HEK293 (cell line): ENCODE results near the gene CORO1C.

Experiments
- EGR2 ChIP-seq: fragments of 450-650 bp; formaldehyde crosslinking; IDR thresholded peaks from 2 replicates; pipeline ENCODE4 v1.5.1; 2016; ENCODE audit warnings: low read depth, missing biosample characterization, missing genetic modification characterization
- MYNN ChIP-seq: fragments of 450-650 bp; formaldehyde crosslinking; IDR thresholded peaks from 2 replicates; pipeline ENCODE4 v1.5.1; 2016; ENCODE audit warnings: missing biosample characterization, missing genetic modification characterization, borderline replicate concordance
- MZF1 ChIP-seq: fragments of 450-650 bp; formaldehyde crosslinking; IDR thresholded peaks from 2 replicates; pipeline ENCODE4 v1.5.1; 2017; ENCODE audit warnings: missing biosample characterization, missing genetic modification characterization, borderline replicate concordance
- PRDM6 ChIP-seq: fragments of 450-650 bp; formaldehyde crosslinking; IDR thresholded peaks from 2 replicates; pipeline ENCODE4 v1.5.1; 2017; ENCODE audit warnings: missing biosample characterization, missing genetic modification characterization
- SP3 ChIP-seq: fragments of 450-650 bp; formaldehyde crosslinking; IDR thresholded peaks from 2 replicates; pipeline ENCODE4 v1.5.1; 2016; ENCODE audit warnings: missing biosample characterization, missing genetic modification characterization
- YY1 ChIP-seq: fragments of 450-650 bp; formaldehyde crosslinking; IDR thresholded peaks from 2 replicates; pipeline ENCODE4 v1.5.1; 2018; ENCODE audit warnings: missing biosample characterization, missing genetic modification characterization
- YY2 ChIP-seq: fragments of 450-650 bp; formaldehyde crosslinking; IDR thresholded peaks from 2 replicates; pipeline ENCODE4 v1.5.1; 2016; ENCODE audit warnings: missing biosample characterization, missing genetic modification characterization
- ZBTB44 ChIP-seq: fragments of 450-650 bp; IDR thresholded peaks from 2 replicates; pipeline ENCODE4 v1.5.1; 2018; ENCODE audit warnings: missing biosample characterization, mild to moderate bottlenecking, missing genetic modification characterization
- ZBTB6 ChIP-seq: fragments of 450-650 bp; formaldehyde crosslinking; IDR thresholded peaks from 2 replicates; pipeline ENCODE4 v1.5.1; 2017; ENCODE audit warnings: missing biosample characterization, missing genetic modification characterization
- ZFHX2 ChIP-seq: fragments of 450-650 bp; formaldehyde crosslinking; conservative IDR thresholded peaks from 2 replicates; pipeline ENCODE4 v1.5.1; 2016; ENCODE audit warnings: missing biosample characterization, missing genetic modification characterization
- ZFP37 ChIP-seq: fragments of 450-650 bp; formaldehyde crosslinking; IDR thresholded peaks from 2 replicates; pipeline ENCODE4 v1.5.1; 2016; ENCODE audit warnings: missing biosample characterization, missing genetic modification characterization
- ZNF211 ChIP-seq: fragments of 450-650 bp; formaldehyde crosslinking; IDR thresholded peaks from 2 replicates; pipeline ENCODE4 v1.5.1; 2016; ENCODE audit warnings: low read depth, missing biosample characterization, missing genetic modification characterization
- ZNF223 ChIP-seq: fragments of 450-650 bp; formaldehyde crosslinking; IDR thresholded peaks from 2 replicates; pipeline ENCODE4 v1.5.1; 2016; ENCODE audit warnings: missing biosample characterization, missing genetic modification characterization
- ZNF248 ChIP-seq: fragments of 450-650 bp; formaldehyde crosslinking; IDR thresholded peaks from 2 replicates; pipeline ENCODE4 v1.5.1; 2017; ENCODE audit warnings: missing biosample characterization, missing genetic modification characterization
- ZNF266 ChIP-seq: fragments of 450-650 bp; formaldehyde crosslinking; IDR thresholded peaks from 2 replicates; pipeline ENCODE4 v1.5.1; 2016; ENCODE audit warnings: missing biosample characterization, missing genetic modification characterization, low read depth
- ZNF311 ChIP-seq: fragments of 450-650 bp; formaldehyde crosslinking; IDR thresholded peaks from 2 replicates; pipeline ENCODE4 v1.5.1; 2017; ENCODE audit warnings: missing biosample characterization, missing genetic modification characterization, borderline replicate concordance
- ZNF362 ChIP-seq: fragments of 450-650 bp; formaldehyde crosslinking; IDR thresholded peaks from 2 replicates; pipeline ENCODE4 v1.5.1; 2016; ENCODE audit warnings: missing biosample characterization, missing genetic modification characterization
- ZNF366 ChIP-seq: fragments of 450-650 bp; formaldehyde crosslinking; conservative IDR thresholded peaks from 2 replicates; pipeline ENCODE4 v1.5.1; 2016; ENCODE audit warnings: missing biosample characterization, missing genetic modification characterization
- ZNF391 ChIP-seq: fragments of 450-650 bp; formaldehyde crosslinking; IDR thresholded peaks from 2 replicates; pipeline ENCODE4 v1.5.1; 2016; ENCODE audit warnings: low read depth, missing biosample characterization, missing genetic modification characterization, borderline replicate concordance
- ZNF426 ChIP-seq: fragments of 450-650 bp; formaldehyde crosslinking; IDR thresholded peaks from 2 replicates; pipeline ENCODE4 v1.5.1; 2017; ENCODE audit warnings: missing biosample characterization, missing genetic modification characterization, mild to moderate bottlenecking, inconsistent platforms, moderate library complexity
- ZNF510 ChIP-seq: fragments of 450-650 bp; formaldehyde crosslinking; IDR thresholded peaks from 2 replicates; pipeline ENCODE4 v1.5.1; 2018; ENCODE audit warnings: mild to moderate bottlenecking, missing genetic modification characterization, missing biosample characterization; ENCODE audit not compliant: insufficient replicate concordance
- ZNF549 ChIP-seq: fragments of 450-650 bp; IDR thresholded peaks from 2 replicates; pipeline ENCODE4 v1.5.1; 2018; ENCODE audit warnings: missing biosample characterization, missing genetic modification characterization, mild to moderate bottlenecking, inconsistent platforms, moderate library complexity
- ZNF555 ChIP-seq: fragments of 450-650 bp; formaldehyde crosslinking; conservative IDR thresholded peaks from 2 replicates; pipeline ENCODE4 v1.5.1; 2017; ENCODE audit warnings: missing biosample characterization, mild to moderate bottlenecking, missing genetic modification characterization, inconsistent platforms
- ZNF580 ChIP-seq: fragments of 450-650 bp; formaldehyde crosslinking; IDR thresholded peaks from 2 replicates; pipeline ENCODE4 v1.5.1; 2016; ENCODE audit warnings: missing biosample characterization, missing genetic modification characterization
- ZNF777 ChIP-seq: fragments of 450-650 bp; formaldehyde crosslinking; IDR thresholded peaks from 2 replicates; pipeline ENCODE4 v1.5.1; 2017; ENCODE audit warnings: missing biosample characterization, missing genetic modification characterization, borderline replicate concordance
- ZNF792 ChIP-seq: fragments of 450-650 bp; formaldehyde crosslinking; IDR thresholded peaks from 2 replicates; pipeline ENCODE4 v1.5.1; 2016; ENCODE audit warnings: missing biosample characterization, missing genetic modification characterization
- ZNF843 ChIP-seq: fragments of 450-650 bp; formaldehyde crosslinking; IDR thresholded peaks from 2 replicates; pipeline ENCODE4 v1.5.1; 2016; ENCODE audit warnings: missing biosample characterization, missing genetic modification characterization
- ZSCAN30 ChIP-seq: fragments of 450-650 bp; IDR thresholded peaks from 2 replicates; pipeline ENCODE4 v1.5.1; 2018; ENCODE audit warnings: missing biosample characterization, mild to moderate bottlenecking, missing genetic modification characterization, moderate library complexity
- TF ChIP-seq, protein P1 (sequence below): fragments of 450-650 bp; formaldehyde crosslinking; conservative IDR thresholded peaks from 2 replicates; pipeline ENCODE4 v1.5.1; 2016; ENCODE audit warnings: low read depth, missing biosample characterization, missing genetic modification characterization

Gene CORO1C

GRCh38 chr12:108640802-108641445 is 90.4 kb downstream of the CORO1C start (continued):
- TF ChIP-seq ZNF248 (no peak), ZNF366 (no peak), ZNF777 (tag by site-specific recombination) (no peak), ZNF311 (tag by site-specific recombination) (no peak), ZNF391 (no peak), MYNN (no peak), ZNF426 (tag by site-specific recombination) (no peak), ZNF211 (tag by site-specific recombination) (no peak), PRDM6 (tag by site-specific recombination) (no peak), ZBTB6 (tag by site-specific recombination) (no peak), YY1 (tag by site-specific recombination) (no peak), ZBTB44 (tag by site-specific recombination) (0 out of 2 replicates have a peak, but pooled peaks have one; percentile 15), EGR2 (no peak), ZNF362 (tag by site-specific recombination) (no peak), ZNF843 (no peak), ZNF549 (no peak), ZSCAN30 (tag by site-specific recombination) (peak; percentile 45; the same call in 1 of the 2 replicates), ZNF580 (tag by site-specific recombination) (no peak), ZFHX2 (tag by site-specific recombination) (no peak), SP3 (no peak), YY2 (tag by site-specific recombination) (no peak), ZFP37 (tag by site-specific recombination) (no peak), ZNF266 (tag by site-specific recombination) (no peak), ZNF792 (tag by site-specific recombination) (no peak), ZNF510 (tag by site-specific recombination) (no peak), ZNF555 (tag by site-specific recombination) (no peak), MZF1 (tag by site-specific recombination) (peak; percentile 85; the same call in 1 of the 2 replicates), ZNF223 (tag by site-specific recombination) (no peak)
- TF ChIP-seq, protein P1, sequence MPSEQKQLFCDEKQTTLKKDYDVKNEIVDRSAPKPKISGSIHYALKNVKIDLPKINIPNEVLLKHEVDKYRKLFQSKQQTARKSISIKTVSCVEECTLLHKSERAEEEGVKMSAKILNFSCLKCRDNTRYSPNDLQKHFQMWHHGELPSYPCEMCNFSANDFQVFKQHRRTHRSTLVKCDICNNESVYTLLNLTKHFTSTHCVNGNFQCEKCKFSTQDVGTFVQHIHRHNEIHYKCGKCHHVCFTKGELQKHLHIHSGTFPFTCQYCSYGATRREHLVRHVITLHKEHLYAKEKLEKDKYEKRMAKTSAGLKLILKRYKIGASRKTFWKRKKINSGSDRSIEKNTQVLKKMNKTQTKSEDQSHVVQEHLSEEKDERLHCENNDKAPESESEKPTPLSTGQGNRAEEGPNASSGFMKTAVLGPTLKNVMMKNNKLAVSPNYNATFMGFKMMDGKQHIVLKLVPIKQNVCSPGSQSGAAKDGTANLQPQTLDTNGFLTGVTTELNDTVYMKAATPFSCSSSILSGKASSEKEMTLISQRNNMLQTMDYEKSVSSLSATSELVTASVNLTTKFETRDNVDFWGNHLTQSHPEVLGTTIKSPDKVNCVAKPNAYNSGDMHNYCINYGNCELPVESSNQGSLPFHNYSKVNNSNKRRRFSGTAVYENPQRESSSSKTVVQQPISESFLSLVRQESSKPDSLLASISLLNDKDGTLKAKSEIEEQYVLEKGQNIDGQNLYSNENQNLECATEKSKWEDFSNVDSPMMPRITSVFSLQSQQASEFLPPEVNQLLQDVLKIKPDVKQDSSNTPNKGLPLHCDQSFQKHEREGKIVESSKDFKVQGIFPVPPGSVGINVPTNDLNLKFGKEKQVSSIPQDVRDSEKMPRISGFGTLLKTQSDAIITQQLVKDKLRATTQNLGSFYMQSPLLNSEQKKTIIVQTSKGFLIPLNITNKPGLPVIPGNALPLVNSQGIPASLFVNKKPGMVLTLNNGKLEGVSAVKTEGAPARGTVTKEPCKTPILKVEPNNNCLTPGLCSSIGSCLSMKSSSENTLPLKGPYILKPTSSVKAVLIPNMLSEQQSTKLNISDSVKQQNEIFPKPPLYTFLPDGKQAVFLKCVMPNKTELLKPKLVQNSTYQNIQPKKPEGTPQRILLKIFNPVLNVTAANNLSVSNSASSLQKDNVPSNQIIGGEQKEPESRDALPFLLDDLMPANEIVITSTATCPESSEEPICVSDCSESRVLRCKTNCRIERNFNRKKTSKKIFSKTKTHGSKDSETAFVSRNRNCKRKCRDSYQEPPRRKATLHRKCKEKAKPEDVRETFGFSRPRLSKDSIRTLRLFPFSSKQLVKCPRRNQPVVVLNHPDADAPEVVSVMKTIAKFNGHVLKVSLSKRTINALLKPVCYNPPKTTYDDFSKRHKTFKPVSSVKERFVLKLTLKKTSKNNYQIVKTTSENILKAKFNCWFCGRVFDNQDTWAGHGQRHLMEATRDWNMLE (tag by site-specific recombination) = no peak
- TF ChIP-seq, all 188 proteins: peak for 15
